Endothelial cell (in vitro differentiated cells): Measurements from ENCODE around the gene VIPR1. TPM values are rescaled to one million over a fixed set of nuclear protein-coding genes. Genes with fewer than 3 reads are reported as not detected.

Experiments used
- DNase-seq: peaks from one replicate; pipeline ENCODE4 v3.0.0; 2021; ENCODE audit warnings: low spot score
- H3K27ac Mint-ChIP-seq: one replicate; pipeline ENCODE4 v1.8.0; 2021; ENCODE audit warnings: mixed read lengths, inconsistent platforms; ENCODE audit not compliant: unreplicated experiment
- H3K27me3 Mint-ChIP-seq: one replicate; pipeline ENCODE4 v1.8.0; 2021; ENCODE audit warnings: mild to moderate bottlenecking, moderate library complexity, mixed read lengths, inconsistent platforms; ENCODE audit not compliant: unreplicated experiment
- H3K36me3 Mint-ChIP-seq: one replicate; pipeline ENCODE4 v1.8.0; 2021; ENCODE audit warnings: mild to moderate bottlenecking, low read depth, mixed read lengths, inconsistent platforms; ENCODE audit not compliant: unreplicated experiment
- H3K4me1 Mint-ChIP-seq: one replicate; pipeline ENCODE4 v1.8.0; 2021; ENCODE audit warnings: mild to moderate bottlenecking, mixed read lengths, inconsistent platforms; ENCODE audit not compliant: unreplicated experiment
- H3K4me3 Mint-ChIP-seq: one replicate; pipeline ENCODE4 v1.8.0; 2021; ENCODE audit warnings: mild to moderate bottlenecking, mixed read lengths, inconsistent platforms; ENCODE audit not compliant: unreplicated experiment
- H3K9me3 Mint-ChIP-seq: one replicate; pipeline ENCODE4 v1.8.0; 2021; ENCODE audit warnings: mixed read lengths, inconsistent platforms; ENCODE audit not compliant: unreplicated experiment
- CTCF ChIP-seq: fragments of 200-600 bp; sonication (generic); IDR thresholded peaks from one replicate; pipeline ENCODE4 v1.5.0; 2021; ENCODE audit warnings: antibody characterized with exemption; ENCODE audit not compliant: unreplicated experiment
- total RNA-seq: library from RNA; stranded (reverse); fragmentation: NEBNext Ultra II Directional; extraction: Animal tissue kit (Norgen Biotek cat#: 25700); gene quantifications from one replicate; pipeline ENCODE4 v1.2.1, GENCODE V29; 2021; ENCODE audit not compliant: unreplicated experiment

The VIPR1 gene
- total RNA-seq, 1 donor from 2014 or later = 5.4 TPM

DNA sequence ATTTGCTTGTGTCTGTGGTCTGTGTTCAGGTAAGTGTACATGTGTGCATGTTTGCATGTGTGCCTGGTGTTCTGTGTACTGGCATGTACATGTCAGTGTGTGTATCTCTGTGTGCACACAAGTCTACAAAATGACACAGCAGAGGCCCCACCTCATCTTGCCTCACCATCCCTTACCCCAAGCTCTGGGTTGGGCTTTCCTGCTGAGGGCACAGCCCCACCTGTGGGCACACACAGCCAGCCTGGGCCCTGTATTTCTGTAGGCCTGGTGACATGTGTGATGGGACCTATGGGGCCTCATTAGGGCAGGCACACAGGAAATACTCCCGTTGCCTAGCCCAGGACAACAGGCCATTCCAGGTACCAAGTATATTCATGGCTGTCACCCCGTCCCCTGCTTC lies 13.5 kb downstream of the VIPR1 start:
- TF ChIP-seq CTCF = no peak
- DNase-seq = no peak
- H3K4me1 Mint-ChIP-seq = peaks cover 19% of the 10 kb centered on the region
- H3K9me3 Mint-ChIP-seq = no peaks in the 10 kb centered on the region
- peak overlapping the region; percentile 63 for H3K4me3 Mint-ChIP-seq
- no peaks in the 10 kb centered on the region for H3K36me3 Mint-ChIP-seq
- H3K27ac Mint-ChIP-seq = peak overlapping the region; percentile 76
- H3K27me3 Mint-ChIP-seq = peaks cover 8% of the 10 kb centered on the region

- H3K27ac Mint-ChIP-seq = no peak overlapping the region
- no peak for TF ChIP-seq CTCF
- H3K36me3 Mint-ChIP-seq = no peaks in the 10 kb centered on the region
These were observed 14.0 kb downstream of the VIPR1 start for GRCh38 chr3:42516443-42516842.

GRCh38 chr3:42517117-42517516 lies 14.7 kb downstream of the VIPR1 start:
- Mint-ChIP-seq H3K4me3 (no peak overlapping the region), H3K27ac (no peak overlapping the region), H3K36me3 (no peaks in the 10 kb centered on the region), H3K27me3 (peaks cover 8% of the 10 kb centered on the region), H3K4me1 (peaks cover 23% of the 10 kb centered on the region), H3K9me3 (no peaks in the 10 kb centered on the region)
- TF ChIP-seq CTCF = no peak
- no peak for DNase-seq

More at GRCh38 chr3:42516443-42516842, 14.0 kb downstream of the VIPR1 start:
- H3K4me1 Mint-ChIP-seq = peaks cover 23% of the 10 kb centered on the region
- H3K4me3 Mint-ChIP-seq = no peak overlapping the region
- no peak for DNase-seq
- H3K27me3 Mint-ChIP-seq = peaks cover 8% of the 10 kb centered on the region
- no peaks in the 10 kb centered on the region for H3K9me3 Mint-ChIP-seq

DNA sequence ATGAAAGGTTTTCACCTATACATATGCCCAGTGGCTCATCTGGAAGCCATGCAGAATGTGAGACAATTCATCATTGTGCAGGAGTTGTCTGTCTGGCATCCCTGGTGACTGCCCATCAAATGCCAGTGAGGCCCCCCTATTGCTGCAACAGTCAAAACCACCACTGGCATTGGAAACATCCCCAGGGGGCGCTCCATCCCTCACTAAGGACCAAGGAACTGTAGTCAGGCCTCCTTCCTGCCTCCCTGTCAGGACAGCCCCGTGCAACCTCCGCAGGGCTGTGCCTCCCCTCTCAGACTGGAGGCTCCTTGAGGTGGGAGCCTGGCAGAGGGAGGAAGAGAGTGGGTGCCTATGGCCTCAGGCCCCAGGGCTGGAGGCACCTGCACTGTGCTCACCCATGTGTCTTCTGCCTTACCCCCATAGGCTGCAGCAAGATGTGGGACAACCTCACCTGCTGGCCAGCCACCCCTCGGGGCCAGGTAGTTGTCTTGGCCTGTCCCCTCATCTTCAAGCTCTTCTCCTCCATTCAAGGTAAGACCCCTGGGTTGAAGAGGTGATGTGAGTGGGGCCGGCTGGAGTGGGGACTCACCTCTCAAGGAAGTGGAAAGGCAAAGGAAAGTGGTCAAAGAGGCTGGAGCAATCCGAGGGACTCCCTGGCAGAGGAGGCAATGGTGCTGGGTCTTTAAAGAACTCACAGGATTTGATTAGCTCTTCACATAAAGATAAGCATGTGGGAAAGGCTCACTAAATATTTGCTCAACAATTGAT lies 16.5 kb downstream of the VIPR1 start:
- peaks cover 23% of the 10 kb centered on the region for H3K4me1 Mint-ChIP-seq
- no peak for TF ChIP-seq CTCF
- no peak overlapping the region for H3K27ac Mint-ChIP-seq
- no peaks in the 10 kb centered on the region for H3K36me3 Mint-ChIP-seq
- DNase-seq = peak; percentile 53
- H3K27me3 Mint-ChIP-seq = no peaks in the 10 kb centered on the region
- H3K9me3 Mint-ChIP-seq = no peaks in the 10 kb centered on the region
- no peak overlapping the region for H3K4me3 Mint-ChIP-seq

DNA sequence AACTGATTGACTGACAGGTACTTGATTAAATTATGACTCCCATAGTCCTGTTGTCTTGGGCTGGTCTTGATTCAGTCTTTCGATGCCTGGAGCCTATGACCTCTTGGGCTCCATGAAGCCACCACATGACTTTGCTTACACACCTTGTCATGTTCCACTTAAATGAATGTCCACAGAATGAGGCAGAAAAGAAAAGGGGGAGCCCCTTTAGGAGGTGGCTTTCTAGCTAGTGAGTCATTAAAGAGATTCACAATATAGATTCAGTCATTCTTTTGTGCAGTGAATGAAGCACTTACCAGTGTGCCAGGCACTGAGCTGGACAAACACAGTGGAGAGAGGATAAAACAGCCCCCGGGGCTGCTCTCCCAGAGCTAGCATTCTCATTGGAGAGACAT lies 17.1 kb downstream of the VIPR1 start:
- Mint-ChIP-seq H3K27ac (peak overlapping the region; percentile 79), H3K27me3 (peaks cover 2% of the 10 kb centered on the region), H3K4me1 (peaks cover 25% of the 10 kb centered on the region), H3K36me3 (no peaks in the 10 kb centered on the region), H3K9me3 (no peaks in the 10 kb centered on the region), H3K4me3 (no peak overlapping the region)
- DNase-seq = no peak
- no peak for TF ChIP-seq CTCF
